Neural progenitor cell (in vitro differentiated cells): ENCODE results near the gene MROH9. TPM values are rescaled to one million over a fixed set of nuclear protein-coding genes. Genes with fewer than 3 reads are reported as not detected.

Experiments
- DNase-seq: peaks from one replicate; pipeline ENCODE4 v3.0.0-alpha.2; 2016; ENCODE audit warnings: low spot score
- H2AFZ ChIP-seq: fragments of 200-600 bp; sonication (generic); replicated peaks from 2 replicates; pipeline ENCODE4 v1.6.1; 2016; ENCODE audit warnings: antibody characterized with exemption
- H3F3A ChIP-seq: fragments of 200-600 bp; sonication (generic); 2 replicates; pipeline ENCODE4 v1.6.1; 2016; ENCODE audit warnings: antibody characterized with exemption, low read depth
- H3K27ac ChIP-seq: fragments of 200-600 bp; sonication (generic); 2 replicates; pipeline ENCODE4 v1.5.1; 2016; ENCODE audit warnings: mild to moderate bottlenecking
- H3K27me3 ChIP-seq: fragments of 200-600 bp; sonication (generic); 2 replicates; pipeline ENCODE4 v1.6.1; 2016; ENCODE audit warnings: mild to moderate bottlenecking, moderate library complexity
- H3K36me3 ChIP-seq: fragments of 200-600 bp; sonication (generic); 2 replicates; pipeline ENCODE4 v1.5.1; 2016
- H3K4me1 ChIP-seq: fragments of 200-600 bp; sonication (generic); 2 replicates; pipeline ENCODE4 v1.6.1; 2016; ENCODE audit warnings: mixed run types
- H3K4me2 ChIP-seq: fragments of 200-600 bp; sonication (generic); 2 replicates; pipeline ENCODE4 v1.6.1; 2016
- H3K4me3 ChIP-seq: fragments of 200-600 bp; sonication (generic); 2 replicates; pipeline ENCODE4 v1.5.1; 2016
- H3K79me2 ChIP-seq: fragments of 200-600 bp; sonication (generic); 2 replicates; pipeline ENCODE4 v1.6.1; 2016; ENCODE audit warnings: low read depth
- H3K9ac ChIP-seq: fragments of 200-600 bp; sonication (generic); 2 replicates; pipeline ENCODE4 v1.6.1; 2016
- H3K9me3 ChIP-seq: fragments of 200-600 bp; sonication (generic); 2 replicates; pipeline ENCODE4 v1.5.1; 2016; ENCODE audit warnings: low read depth
- H4K20me1 ChIP-seq: fragments of 200-600 bp; sonication (generic); 2 replicates; pipeline ENCODE4 v1.6.1; 2016; ENCODE audit warnings: low read depth
- H3K27ac Mint-ChIP-seq: 3 replicates; pipeline ENCODE4 v1.8.0; 2021; ENCODE audit warnings: mixed read lengths
- H3K27me3 Mint-ChIP-seq: 2 replicates; pipeline ENCODE4 v1.8.0; 2022; ENCODE audit warnings: low read depth, mild to moderate bottlenecking, inconsistent platforms, moderate library complexity, mixed read lengths; ENCODE audit not compliant: insufficient read depth
- H3K36me3 Mint-ChIP-seq: 3 replicates; pipeline ENCODE4 v1.8.0; 2021; ENCODE audit warnings: mixed read lengths
- H3K4me1 Mint-ChIP-seq: 3 replicates; pipeline ENCODE4 v1.8.0; 2021; ENCODE audit warnings: mixed read lengths
- H3K4me3 Mint-ChIP-seq: 3 replicates; pipeline ENCODE4 v1.8.0; 2021; ENCODE audit warnings: mild to moderate bottlenecking, moderate library complexity, mixed read lengths
- H3K9me3 Mint-ChIP-seq: 3 replicates; pipeline ENCODE4 v1.8.0; 2020; ENCODE audit warnings: mixed read lengths
- CTCF ChIP-seq: fragments of 200-600 bp; sonication (generic); IDR thresholded peaks from 2 replicates; pipeline ENCODE4 v1.5.1; 2017; ENCODE audit warnings: antibody characterized with exemption, mild to moderate bottlenecking
- EZH2 ChIP-seq: fragments of 200-600 bp; sonication (generic); IDR thresholded peaks from 2 replicates; pipeline ENCODE4 v1.6.1; 2017; ENCODE audit warnings: antibody characterized with exemption, mild to moderate bottlenecking, moderate library complexity
- EZH2phosphoT487 ChIP-seq: fragments of 200-600 bp; sonication (generic); IDR thresholded peaks from 2 replicates; pipeline ENCODE4 v1.6.1; 2017; ENCODE audit warnings: antibody characterized with exemption
- total RNA-seq: library from RNA; depleted of rRNA; stranded (reverse); fragments of >200 nt; gene quantifications from 2 replicates; pipeline ENCODE4 v1.2.3, GENCODE V29; 2015; ENCODE audit warnings: low replicate concordance

MROH9 gene
- total RNA-seq = not detected in 2 replicates

- no peaks in the 10 kb centered on the region for H3K4me1 Mint-ChIP-seq
- peaks cover 5% of the 10 kb centered on the region for H3K27me3 Mint-ChIP-seq
- no peak within 1 kb of the TSS for H3K27ac Mint-ChIP-seq
Measured at GRCh38 chr1:170935231-170935630, at the start of gene MROH9. MROH9 (plus strand) TSS chr1:170935534; CDS start chr1:170945557, 10,023 bp downstream.

GRCh38 chr1:170885551-170885950 is 49.8 kb upstream of the MROH9 start:
- Mint-ChIP-seq H3K9me3 (no peaks in the 10 kb centered on the region), H3K36me3 (no peaks in the 10 kb centered on the region), H3K27me3 (peaks cover 4% of the 10 kb centered on the region), H3K27ac (no peak overlapping the region), H3K4me1 (no peaks in the 10 kb centered on the region), H3K4me3 (no peak overlapping the region)
- H3K27ac ChIP-seq = no peak overlapping the region
- H3F3A ChIP-seq = no peaks in the 10 kb centered on the region
- no peak overlapping the region for H3K9ac ChIP-seq
- H3K4me3 ChIP-seq = no peak overlapping the region
- no peaks in the 10 kb centered on the region for H3K79me2 ChIP-seq
- peaks cover 7% of the 10 kb centered on the region for H3K4me1 ChIP-seq
- H3K4me2 ChIP-seq = no peak overlapping the region
- H4K20me1 ChIP-seq = no peaks in the 10 kb centered on the region
- no peaks in the 10 kb centered on the region for H3K36me3 ChIP-seq
- no peak overlapping the region for H2AFZ ChIP-seq
- no peak for DNase-seq
- no peaks in the 10 kb centered on the region for H3K9me3 ChIP-seq
- TF ChIP-seq CTCF (no peak), EZH2phosphoT487 (no peak), EZH2 (no peak)
- H3K27me3 ChIP-seq = no peaks in the 10 kb centered on the region

More at GRCh38 chr1:170935231-170935630, at the start of gene MROH9:
- DNase-seq = no peak
- Histone ChIP-seq H3K79me2 (no peaks in the 10 kb centered on the region), H3K27ac (no peak within 1 kb of the TSS), H3K36me3 (no peaks in the 10 kb centered on the region), H3K4me2 (no peak within 1 kb of the TSS), H3K9ac (no peak within 1 kb of the TSS), H3K9me3 (no peaks in the 10 kb centered on the region), H3K27me3 (no peaks in the 10 kb centered on the region), H3K4me3 (no peak within 1 kb of the TSS), H2AFZ (no peak within 1 kb of the TSS), H3K4me1 (no peaks in the 10 kb centered on the region), H4K20me1 (no peaks in the 10 kb centered on the region), H3F3A (no peaks in the 10 kb centered on the region)
- peaks cover 3% of the 10 kb centered on the region for H3K9me3 Mint-ChIP-seq
- TF ChIP-seq EZH2phosphoT487 (no peak), CTCF (no peak), EZH2 (no peak)
- H3K4me3 Mint-ChIP-seq = no peak within 1 kb of the TSS
- no peaks in the 10 kb centered on the region for H3K36me3 Mint-ChIP-seq

GRCh38 chr1:170886460-170886859 is 48.9 kb upstream of the MROH9 start:
- Histone ChIP-seq H3K4me1 (peaks cover 6% of the 10 kb centered on the region), H3K4me2 (no peak overlapping the region), H3K9me3 (no peaks in the 10 kb centered on the region), H2AFZ (no peak overlapping the region), H3K36me3 (no peaks in the 10 kb centered on the region), H3K79me2 (no peaks in the 10 kb centered on the region), H3K4me3 (no peak overlapping the region), H3K9ac (no peak overlapping the region), H3K27ac (no peak overlapping the region), H3K27me3 (no peaks in the 10 kb centered on the region), H3F3A (no peaks in the 10 kb centered on the region), H4K20me1 (no peaks in the 10 kb centered on the region)
- Mint-ChIP-seq H3K27ac (no peak overlapping the region), H3K27me3 (peaks cover 4% of the 10 kb centered on the region), H3K4me1 (no peaks in the 10 kb centered on the region), H3K4me3 (no peak overlapping the region), H3K9me3 (no peaks in the 10 kb centered on the region), H3K36me3 (no peaks in the 10 kb centered on the region)
- DNase-seq = no peak
- TF ChIP-seq CTCF (no peak), EZH2phosphoT487 (no peak), EZH2 (no peak)

- no peaks in the 10 kb centered on the region for H3K27me3 ChIP-seq
- no peaks in the 10 kb centered on the region for H3K4me1 ChIP-seq
- Mint-ChIP-seq H3K27me3 (peaks cover 4% of the 10 kb centered on the region), H3K9me3 (no peaks in the 10 kb centered on the region), H3K4me1 (no peaks in the 10 kb centered on the region), H3K36me3 (no peaks in the 10 kb centered on the region), H3K27ac (no peak overlapping the region), H3K4me3 (no peak overlapping the region)
- no peak overlapping the region for H3K4me3 ChIP-seq
- no peak overlapping the region for H3K4me2 ChIP-seq
- H3K9me3 ChIP-seq = no peaks in the 10 kb centered on the region
- H3K27ac ChIP-seq = no peak overlapping the region
- no peak for DNase-seq
- no peaks in the 10 kb centered on the region for H3K79me2 ChIP-seq
- H3K36me3 ChIP-seq = no peaks in the 10 kb centered on the region
- TF ChIP-seq EZH2phosphoT487 (no peak), CTCF (no peak), EZH2 (no peak)
- H4K20me1 ChIP-seq = no peaks in the 10 kb centered on the region
- no peaks in the 10 kb centered on the region for H3F3A ChIP-seq
- no peak overlapping the region for H3K9ac ChIP-seq
- no peak overlapping the region for H2AFZ ChIP-seq
Measured at GRCh38 chr1:170887726-170888125, 47.6 kb upstream of the MROH9 start.
